COR-L47 (cell line): ENCODE data around the gene GPR160.

ENCODE experiments used
- DNase-seq: peaks from one replicate; lab custom pipeline; 2025; lab: John Stamatoyannopoulos, UW

Gene GPR160

DNA sequence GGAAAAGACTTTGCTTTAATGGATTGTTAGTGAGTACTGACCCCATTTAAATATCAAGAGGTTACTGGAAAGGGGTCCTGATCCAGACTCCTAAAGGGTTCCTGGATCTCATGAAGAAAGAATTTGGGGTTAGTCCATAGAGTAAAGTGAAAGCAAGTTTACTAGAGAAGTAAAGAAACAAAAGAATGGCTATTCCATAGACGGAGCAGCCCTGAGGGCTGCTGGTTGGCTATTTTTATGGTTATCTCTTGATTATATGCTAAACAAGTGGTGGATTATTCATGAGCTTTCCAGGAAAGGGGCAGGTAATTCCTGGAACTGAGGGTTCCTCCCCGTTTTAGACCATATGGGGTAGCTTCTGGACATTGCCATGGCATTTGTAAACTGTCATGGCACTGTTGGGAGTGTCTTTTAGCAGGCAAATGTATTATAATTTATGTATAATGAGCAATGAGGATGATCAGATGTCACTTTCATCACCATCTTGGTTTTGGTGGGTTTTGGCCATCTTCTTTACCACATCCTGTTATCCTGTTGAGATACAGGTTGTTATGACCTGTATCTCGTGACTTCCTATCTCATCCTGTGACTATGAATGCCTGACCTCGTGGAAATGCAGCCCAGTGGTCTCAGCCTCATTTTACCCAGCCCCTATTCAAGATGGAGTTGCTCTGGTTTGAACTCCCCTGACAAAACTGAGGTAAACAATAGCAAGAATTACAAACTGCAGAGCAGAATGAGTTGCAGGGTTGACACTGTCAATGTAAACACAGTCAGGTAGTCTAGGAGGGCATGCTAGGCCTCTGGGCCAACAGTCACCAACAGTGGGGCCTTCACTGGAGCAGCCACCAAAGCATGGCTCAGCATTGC is 10.3 kb upstream of the GPR160 start:
- DNase-seq: no peak

DNA sequence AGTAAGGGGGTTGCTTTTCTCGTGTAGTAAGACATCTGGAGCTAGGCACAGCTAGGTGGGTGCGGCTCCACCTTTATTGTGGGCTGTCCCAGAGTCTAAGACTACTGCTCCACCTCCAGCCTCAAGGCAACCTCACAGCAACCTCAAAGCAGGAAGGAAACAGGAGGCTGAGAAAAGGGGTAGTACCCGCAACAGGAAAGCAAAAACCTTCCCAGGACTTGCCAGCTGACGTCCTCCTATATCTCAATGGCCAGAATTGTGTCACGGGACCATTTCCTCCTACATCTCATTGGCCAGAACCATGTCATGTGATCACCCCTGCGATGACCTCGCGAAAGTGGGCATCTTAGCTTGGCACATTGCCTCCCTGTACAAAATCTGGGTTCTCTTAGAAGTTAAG is 4.3 kb upstream of the GPR160 start:
- no peak for DNase-seq

DNA sequence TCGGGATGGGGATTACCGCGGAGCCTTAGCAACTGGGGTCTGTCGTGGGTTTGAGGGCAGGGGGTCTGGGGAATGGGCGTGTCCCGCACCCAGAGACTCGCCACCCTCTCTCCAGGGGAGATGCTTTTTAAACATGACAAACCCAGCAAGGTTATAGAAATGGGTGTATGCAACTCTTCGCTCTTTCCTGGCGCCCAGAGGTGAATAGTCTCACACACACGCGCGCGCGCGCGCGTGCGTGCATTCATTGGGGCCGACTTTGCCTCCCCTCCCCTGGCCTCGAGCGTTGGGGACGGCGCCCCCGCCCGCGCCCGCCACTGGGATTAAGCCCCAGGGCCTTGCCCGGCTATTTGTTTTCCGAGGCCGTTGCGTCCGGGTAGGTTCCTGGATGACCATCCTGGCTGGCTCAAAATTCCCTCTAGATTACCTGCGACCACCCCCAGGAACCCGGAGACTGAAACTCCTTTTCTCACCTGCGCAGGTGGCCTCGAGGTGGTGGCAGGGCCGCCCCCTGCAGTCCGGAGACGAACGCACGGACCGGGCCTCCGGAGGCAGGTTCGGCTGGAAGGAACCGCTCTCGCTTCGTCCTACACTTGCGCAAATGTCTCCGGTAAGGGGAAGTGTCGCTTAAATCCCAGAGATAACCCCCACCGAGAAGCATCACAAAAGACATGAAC is 777 bp downstream of the GPR160 start:
- DNase-seq: peak; percentile 42

DNA sequence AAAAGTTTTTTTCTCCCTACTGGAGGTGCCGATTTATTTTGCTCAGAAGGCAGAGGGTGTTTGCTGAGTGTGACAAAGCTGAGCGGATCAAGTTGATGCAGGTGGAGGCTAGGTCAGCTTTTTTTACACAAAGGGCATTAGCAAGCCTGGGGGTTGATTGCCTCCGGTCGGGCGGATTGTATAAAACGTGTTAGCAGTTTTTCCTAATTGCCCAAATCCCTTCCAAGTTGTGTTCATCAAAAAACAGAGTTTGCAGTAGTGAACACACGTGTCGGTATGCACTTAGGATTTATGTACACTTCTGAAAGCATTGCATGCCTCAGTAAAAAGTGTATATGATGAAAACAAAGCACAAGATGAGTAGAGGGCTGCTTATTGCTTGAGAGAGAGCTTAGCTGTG is 2.6 kb downstream of the GPR160 start:
- no peak for DNase-seq

DNA sequence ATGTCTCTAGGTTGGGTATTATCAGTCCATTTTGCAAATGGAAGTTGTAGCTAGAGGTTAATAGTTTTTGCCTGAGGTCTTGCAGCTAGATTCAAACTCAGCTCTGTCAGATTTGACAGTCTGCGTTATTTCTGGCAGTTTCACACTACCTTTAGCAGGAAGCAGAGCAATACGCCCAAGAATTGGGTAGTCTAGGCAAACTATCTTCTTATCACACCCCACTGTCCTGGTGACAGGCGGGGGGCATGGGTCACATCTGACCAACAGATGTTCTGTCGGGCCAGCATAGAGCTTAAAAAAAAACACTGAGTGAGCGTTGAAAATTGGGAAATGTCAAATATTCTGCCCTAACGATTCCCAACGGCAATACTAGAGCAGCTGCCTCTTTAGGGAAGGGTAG is 5.7 kb downstream of the GPR160 start:
- no peak for DNase-seq

DNA sequence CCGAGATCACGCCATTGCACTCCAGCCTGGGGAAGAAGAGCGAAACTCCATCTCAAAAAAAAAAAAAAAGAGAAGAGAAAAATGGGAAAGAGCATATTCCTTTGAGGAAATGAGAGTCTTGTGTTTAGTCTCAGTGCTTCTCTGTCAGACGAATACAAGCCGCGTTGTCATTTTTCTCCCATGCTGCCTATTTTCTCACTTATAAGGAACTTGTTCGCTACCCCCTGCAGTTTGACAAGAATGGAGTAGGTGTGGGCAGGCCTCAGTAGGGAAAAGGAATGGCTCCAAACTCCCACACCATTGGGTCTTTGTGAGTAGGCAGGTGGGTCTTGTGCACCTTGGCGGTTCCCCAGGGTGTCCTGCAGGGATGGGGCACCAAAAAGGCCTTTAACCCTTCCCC is 6.5 kb downstream of the GPR160 start:
- no peak for DNase-seq

DNA sequence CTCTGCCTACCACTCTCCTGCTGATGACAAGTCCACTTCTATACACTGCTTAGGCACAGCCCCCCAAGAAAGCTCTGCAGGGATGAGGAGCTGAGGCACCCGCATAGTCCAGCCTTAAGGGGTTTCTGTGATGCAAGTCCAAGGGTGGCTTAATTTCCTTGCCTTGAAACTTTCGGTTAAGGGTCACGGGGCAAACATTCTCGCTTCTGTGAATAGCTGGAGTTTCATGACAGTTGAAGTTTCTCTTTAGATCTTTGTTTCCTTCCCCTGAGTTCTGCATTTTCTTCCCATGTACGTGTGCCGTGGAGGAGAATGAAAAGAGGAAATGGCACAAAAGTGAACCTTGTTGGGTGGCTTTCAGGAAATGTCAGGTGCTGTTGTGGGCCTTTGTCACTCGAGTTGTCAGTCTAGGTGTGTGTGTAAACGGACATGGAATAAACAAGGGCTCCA is 7.0 kb downstream of the GPR160 start:
- no peak for DNase-seq

DNA sequence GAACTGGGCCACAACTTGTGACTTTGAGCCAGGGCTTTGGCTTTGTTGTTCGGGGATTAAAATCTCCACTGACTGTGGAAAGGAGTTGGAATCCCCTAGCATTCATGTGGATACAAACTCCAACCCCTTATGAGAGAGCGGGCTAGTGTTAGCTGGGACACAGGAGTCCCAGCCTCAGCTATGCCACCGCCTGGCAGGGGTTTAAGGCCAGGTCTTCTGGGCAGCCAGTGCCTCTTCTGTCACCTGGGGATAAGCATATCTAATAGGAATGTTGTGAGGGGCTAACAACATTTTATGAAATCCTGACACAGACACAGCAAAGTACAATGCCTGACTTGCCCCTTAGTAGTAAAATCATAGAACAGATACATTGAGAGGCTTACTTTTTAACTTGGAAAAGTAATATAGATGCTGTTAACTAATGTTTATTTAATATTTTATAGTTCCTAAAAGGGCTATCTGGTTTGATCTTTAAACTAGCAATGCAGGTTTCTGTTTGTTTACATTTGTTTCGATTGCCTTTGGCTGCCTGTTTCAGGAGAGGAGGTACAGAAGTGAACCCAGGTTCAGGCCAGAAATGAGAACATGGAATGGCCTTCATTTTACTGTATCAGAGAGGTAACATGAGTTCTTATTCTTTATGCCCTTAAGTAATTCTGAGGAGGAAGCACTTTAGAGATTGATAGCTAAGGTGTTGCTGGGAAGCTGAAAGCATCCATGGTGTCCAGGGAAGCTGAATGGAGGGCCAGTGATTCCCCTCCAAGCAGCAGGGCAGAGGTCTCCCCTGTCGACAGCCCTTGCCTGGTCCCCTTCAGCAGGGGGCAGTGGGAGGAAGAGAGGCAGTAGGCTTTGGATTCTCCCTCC is 8.7 kb downstream of the GPR160 start:
- no peak for DNase-seq

DNA sequence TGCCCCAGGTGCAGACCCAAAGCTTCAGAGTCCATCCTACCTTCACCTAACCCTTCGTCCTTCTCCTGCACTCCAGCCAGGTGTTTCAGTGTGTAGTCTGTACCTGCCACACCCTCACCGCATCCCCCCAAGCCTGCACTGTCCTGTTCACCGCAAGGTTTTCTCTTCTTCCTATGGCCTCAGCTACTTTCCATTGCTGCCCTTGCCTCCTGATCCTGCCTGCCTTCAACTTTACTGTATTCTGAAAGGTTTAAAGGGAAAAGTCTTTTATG is 9.3 kb downstream of the GPR160 start:
- DNase-seq: no peak

DNA sequence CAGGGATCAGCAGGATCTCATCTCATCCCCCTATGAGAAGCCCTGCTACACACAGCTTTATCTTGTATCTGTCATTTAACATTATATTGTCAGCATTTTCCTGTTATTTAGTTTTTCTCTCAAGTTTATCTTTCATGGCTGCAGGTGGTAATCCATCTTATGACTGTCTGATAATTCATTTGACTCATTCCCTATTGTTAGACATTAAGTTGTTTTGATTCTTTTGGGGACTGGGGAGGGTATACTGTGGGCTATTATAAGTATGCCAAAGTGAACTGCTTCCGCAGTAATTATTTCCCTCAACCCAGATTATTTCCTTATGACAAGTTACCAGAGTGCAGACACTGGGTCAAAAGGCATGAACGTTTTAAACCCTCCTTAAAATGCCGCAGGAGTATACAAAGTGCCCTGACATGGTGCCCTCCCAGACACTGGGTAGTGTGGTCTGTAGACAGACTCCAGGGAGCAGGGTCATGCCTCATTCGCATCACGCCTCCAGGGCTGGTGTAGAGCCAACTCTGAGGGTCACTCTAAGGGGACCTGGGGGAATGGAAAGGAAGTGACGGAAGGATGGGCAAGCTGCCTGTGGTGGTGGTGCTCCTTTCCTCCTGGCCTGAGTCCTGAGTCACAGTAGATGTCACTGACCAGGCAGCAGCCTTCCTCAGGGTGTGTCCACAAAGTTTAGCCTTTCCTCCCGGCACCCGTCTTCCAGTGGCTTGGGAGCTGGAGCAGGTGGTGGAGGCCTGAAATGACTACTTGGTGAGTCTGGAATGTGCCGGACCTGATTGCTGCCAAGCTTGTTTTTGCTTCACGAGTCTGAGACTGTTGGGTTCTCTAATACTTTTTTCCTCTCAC is 11.6 kb downstream of the GPR160 start:
- DNase-seq: no peak

DNA sequence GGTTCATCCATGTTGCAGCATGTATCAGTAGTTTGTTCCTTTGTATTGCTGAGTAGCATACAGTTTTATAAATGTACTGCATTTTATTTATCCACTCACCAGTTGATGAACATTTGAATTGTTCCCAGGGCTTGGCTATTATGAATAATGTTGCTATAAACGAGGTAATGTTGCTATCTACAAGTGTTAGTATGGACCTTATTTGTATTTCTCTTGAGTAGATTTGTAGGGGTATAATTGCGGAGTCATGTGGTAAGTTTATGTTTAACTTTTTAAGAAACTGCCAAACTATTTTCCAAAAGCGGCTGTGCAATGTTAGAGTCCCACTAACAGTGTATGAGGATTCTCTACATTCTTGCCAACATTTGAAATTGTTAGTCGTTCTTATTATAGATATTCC is 13.0 kb downstream of the GPR160 start:
- no peak for DNase-seq

DNA sequence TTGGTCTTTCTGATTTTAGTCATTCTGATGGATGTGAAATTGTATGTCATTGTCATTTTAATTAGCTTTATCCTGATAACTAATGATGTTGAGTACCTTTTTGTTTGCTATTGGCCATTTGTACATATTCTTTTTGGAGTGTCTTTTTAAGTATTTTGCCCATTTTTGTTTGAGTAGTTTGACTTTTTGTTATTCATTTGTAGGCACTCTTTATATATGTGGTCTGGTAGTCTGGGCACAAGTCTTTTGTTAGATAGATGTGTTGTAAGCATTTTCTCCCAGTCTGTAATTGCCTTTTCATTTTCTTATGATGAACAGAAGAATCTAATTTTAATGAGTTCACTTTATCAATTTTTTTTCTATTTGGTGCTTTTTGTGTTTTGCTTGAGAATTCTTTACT is 14.6 kb downstream of the GPR160 start:
- DNase-seq: no peak

DNA sequence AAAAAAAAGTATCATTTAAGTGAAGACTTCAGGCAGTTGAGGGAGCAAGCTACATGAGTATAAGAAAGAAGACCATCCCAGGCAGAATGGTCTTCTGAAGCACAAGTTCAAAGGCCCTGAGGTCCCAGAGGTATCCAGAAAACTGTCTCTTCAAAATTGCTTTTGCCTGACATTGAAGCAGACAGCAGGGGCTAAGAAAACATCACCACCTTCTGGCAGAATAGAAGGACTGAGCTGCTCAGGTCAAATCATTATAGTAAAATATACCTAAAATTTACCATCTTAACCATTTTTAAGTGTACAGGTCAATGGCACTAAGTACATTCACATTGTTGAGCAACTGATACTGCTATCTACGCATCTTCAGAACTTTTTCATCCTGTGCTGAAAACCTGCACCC is 16.4 kb downstream of the GPR160 start:
- DNase-seq: no peak

DNA sequence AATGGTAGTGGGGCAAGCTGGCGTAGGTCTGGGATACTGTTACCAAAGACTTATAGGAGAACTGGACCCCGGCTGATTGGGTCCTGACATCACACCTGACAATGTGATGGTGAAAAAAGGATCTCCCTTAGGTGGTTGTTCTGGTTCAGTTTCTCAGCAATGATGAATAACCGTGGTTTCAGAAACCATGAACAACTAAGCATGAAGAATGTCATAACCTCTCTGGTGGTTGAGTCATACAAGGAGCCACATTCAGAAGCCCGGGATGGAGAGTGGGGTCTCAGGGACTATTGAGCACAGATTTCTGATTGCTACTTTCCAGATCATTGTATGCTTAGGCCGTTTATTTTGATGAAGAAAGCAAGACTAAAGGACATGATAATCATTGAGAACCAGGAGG is 17.4 kb downstream of the GPR160 start:
- no peak for DNase-seq

DNA sequence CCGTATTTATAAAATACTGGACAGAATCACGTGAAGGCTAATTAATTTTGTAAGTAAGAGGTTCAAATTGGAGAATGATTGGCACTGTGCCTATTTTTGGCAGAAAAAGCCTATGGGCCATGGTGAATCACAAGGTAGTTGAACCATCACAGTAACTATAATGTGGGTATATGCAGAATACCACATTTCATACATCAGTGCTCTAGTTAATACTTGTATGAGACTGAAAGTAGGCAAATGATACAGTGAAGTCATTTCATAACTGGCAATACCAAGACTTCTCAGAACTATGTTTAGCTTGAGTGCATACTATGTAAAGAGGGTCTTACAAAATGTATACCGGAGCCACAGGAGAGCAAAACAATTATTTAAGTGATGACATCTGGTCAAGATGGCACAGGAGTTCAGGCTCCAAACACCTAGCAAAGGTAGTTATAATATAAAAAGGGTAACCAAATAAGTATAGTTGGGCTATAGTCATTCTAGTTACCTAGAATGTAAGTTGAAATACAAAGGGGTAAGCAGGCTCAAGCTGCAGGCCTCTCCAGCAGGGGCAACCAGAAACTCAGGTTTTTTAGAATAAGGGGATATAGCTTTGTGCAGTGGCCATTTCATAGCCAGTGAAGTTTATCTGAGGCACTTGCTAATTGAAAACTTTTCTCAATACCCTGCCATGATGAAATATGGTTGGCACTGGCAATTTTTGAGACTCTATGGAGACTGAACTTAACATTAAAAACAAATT is 19.1 kb downstream of the GPR160 start:
- no peak for DNase-seq

DNA sequence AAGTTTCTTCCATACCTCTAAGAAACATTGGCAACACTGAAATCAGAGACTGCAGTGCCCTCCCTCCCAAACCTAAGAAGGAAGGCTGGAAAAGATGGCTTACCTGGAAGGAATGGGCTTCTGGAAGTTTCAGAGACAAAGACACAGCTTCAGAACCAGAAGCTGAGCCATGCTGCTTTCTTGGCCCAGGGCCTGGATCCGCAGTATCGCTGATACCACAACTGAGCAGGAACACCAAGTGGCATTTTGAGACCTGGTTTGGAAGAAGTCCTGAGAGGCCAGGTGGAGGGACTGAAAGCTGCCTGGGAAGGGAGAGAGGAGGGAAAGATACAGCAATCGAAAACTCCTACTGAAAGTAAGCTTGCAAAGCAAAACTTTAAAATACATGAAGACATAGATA is 19.8 kb downstream of the GPR160 start:
- no peak for DNase-seq

DNA sequence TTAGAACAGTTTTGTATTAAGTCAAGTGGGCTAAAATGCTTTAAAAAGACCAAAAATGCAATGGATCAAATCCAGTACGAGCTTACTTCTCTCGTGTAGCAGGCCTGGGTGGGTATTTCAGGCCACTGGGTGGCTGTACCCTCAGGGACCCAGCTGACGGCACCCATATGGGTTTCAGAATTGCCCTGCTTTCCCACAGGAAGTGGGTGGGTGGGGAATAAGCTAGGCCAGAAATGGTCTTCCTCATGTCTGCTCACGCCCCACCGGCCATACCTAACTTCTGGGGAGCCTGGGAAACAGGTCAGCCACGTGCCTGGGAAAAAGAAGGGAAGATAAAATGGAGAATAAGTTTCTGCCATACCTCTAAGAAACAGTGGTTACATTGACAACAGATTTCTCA is 20.3 kb downstream of the GPR160 start:
- no peak for DNase-seq

DNA sequence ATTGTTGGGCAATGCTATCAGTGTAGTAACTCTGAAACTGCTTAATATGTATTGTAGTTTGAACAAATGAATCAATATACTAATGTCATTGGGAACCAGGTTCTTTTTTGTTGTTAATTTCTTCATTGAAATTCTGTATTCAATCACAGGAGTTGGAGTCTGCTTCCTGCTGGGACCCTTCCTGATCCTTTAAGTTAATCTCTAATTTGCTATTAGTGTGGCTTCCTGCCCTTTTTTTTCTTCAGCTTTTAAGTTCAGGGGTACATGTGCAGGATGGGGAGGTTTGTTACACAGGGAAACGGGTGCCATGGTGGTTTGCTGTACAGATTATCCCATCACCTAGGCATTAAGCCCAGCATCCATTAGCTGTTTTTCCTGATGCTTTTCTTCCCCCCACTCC is 21.7 kb downstream of the GPR160 start:
- no peak for DNase-seq

DNA sequence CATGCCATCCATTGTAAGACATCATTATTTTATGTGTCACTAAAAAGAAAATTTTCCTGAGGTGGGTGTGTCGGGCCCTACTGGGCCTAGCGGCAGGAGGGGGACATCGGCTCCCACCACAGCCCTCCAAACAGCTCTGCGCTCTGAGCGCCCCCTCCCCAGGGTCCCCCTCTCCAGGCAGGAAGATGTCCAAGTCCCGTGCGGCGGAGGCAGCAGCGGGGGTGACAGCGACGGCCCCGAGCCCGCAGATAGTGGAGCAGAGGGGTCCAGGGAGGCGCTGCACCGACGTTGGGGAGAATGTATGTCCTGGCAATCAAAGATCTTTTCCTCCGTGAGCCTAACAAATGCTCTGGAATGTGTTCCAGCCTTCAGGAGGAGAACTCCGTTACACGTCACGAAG is 24.3 kb downstream of the GPR160 start:
- no peak for DNase-seq

DNA sequence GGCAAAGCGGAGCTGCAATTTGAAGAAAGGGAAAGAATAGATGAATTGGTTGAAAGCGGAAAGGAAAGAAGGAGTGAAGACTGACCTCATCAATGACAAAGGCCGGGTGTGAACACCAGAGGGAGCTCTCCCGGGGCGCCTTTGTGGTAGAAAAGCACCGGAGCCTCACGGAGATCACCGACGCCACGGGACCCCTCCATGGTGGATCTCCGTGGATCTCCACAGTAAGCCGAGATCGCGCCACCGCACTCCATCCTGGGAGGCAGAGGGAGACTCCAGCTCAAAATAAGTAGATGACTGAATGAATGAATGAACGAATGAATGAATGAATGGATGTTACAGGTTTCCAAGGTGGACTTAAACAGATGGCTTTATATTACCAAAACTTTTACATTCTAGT is 25.0 kb downstream of the GPR160 start:
- no peak for DNase-seq

DNA sequence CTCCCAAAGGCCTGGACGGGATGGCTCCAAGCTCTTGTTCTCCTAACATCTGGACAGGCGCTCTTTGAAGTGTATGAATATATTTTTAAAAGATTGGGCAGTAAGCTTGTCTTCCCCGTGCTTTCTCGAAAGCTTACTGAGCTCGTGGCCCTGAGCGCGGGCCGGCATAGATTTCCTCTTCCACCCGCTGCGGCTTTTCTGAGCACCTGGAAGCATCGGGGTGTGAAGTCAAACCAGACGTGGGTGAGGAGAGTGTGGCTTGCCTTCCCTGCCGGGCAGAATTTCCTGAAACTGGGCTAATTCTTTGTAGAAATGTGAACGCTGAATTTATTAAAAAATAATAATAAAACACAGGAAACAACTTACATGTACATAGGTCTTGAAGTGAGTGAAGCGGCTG is 25.9 kb downstream of the GPR160 start:
- no peak for DNase-seq
